ENCODE measurements around the gene ZHX3. TPM values are rescaled to one million over a fixed set of nuclear protein-coding genes. Genes with fewer than 3 reads are reported as not detected.

Gene ZHX3
- total RNA-seq, 6 experiments from 2014 or later = 17.6 to 47.4 (median 26.2) TPM

GRCh38 chr20:41349943-41350342 is 32.4 kb upstream of the ZHX3 start:
- Histone ChIP-seq H3K4me3 (no peak overlapping the region), H3K9me3 (no peaks in the 10 kb centered on the region), H3K27ac (no peak overlapping the region), H3K36me3 (peaks cover 0 to 46% (median 15%) of the 10 kb centered on the region in 4 donors), H3K4me1 (no peaks in the 10 kb centered on the region), H3K27me3 (no peaks in the 10 kb centered on the region)
- ATAC-seq = no peak
- intact Hi-C loops (cut with DNase I) = no loop called here
- 95% methylated on average over 3 of the region's 7 CpGs for WGBS (ENCODE audit: insufficient coverage, low coverage, low lambda C conversion rate, missing lambda C conversion rate)
- no peak for TF ChIP-seq CTCF (IDR thresholded peaks at IDR 0.05)
- no peak for TF ChIP-seq POLR2A (IDR thresholded peaks at IDR 0.05)
- DNase-seq = no peak

GRCh38 chr20:41349266-41349665 is 31.7 kb upstream of the ZHX3 start:
- no peak for ATAC-seq

GRCh38 chr20:41348430-41349172 is 31.1 kb upstream of the ZHX3 start:
- Histone ChIP-seq H3K36me3 (peaks cover 0 to 46% (median 15%) of the 10 kb centered on the region in 4 donors), H3K9me3 (no peaks in the 10 kb centered on the region), H3K4me1 (no peaks in the 10 kb centered on the region), H3K4me3 (no peak overlapping the region), H3K27ac (no peak overlapping the region), H3K27me3 (no peaks in the 10 kb centered on the region)
- intact Hi-C loops (cut with DNase I) = no loop called here
- DNase-seq = no peak
- no peak for ATAC-seq
- WGBS (ENCODE audit: insufficient coverage, low coverage, low lambda C conversion rate, missing lambda C conversion rate) = 75% methylated on average over 4 of the region's 13 CpGs
- TF ChIP-seq CTCF (IDR thresholded peaks at IDR 0.05) (no peak), POLR2A (IDR thresholded peaks at IDR 0.05) (no peak)

More at GRCh38 chr20:41349266-41349665, 31.7 kb upstream of the ZHX3 start:
- intact Hi-C loops (cut with DNase I) = no loop called here
- WGBS (ENCODE audit: insufficient coverage, low coverage, low lambda C conversion rate, missing lambda C conversion rate) = 77% methylated on average over 2 of the region's 2 CpGs
- Histone ChIP-seq H3K4me3 (no peak overlapping the region), H3K36me3 (peaks cover 0 to 46% (median 15%) of the 10 kb centered on the region in 4 donors), H3K27me3 (no peaks in the 10 kb centered on the region), H3K27ac (no peak overlapping the region), H3K9me3 (no peaks in the 10 kb centered on the region), H3K4me1 (no peaks in the 10 kb centered on the region)
- TF ChIP-seq POLR2A (IDR thresholded peaks at IDR 0.05) (no peak), CTCF (IDR thresholded peaks at IDR 0.05) (no peak)
- DNase-seq = no peak

- intact Hi-C loops (cut with DNase I) = no loop called here
- 63% methylated on average over 2 of the region's 13 CpGs for WGBS (ENCODE audit: insufficient coverage, low coverage, low lambda C conversion rate, missing lambda C conversion rate)
- no peak for DNase-seq
- no peak overlapping the region for H3K27ac ChIP-seq
- H3K4me3 ChIP-seq = no peak overlapping the region
- H3K27me3 ChIP-seq = no peaks in the 10 kb centered on the region
- no peaks in the 10 kb centered on the region for H3K9me3 ChIP-seq
- H3K4me1 ChIP-seq = no peaks in the 10 kb centered on the region
- no peak for ATAC-seq
- H3K36me3 ChIP-seq = peaks cover 0 to 45% (median 13%) of the 10 kb centered on the region in 4 donors
- no peak for TF ChIP-seq CTCF (IDR thresholded peaks at IDR 0.05)
- no peak for TF ChIP-seq POLR2A (IDR thresholded peaks at IDR 0.05)
Measured at GRCh38 chr20:41347523-41348429, 30.2 kb upstream of the ZHX3 start.

Data from right lobe of liver (tissue), 6 donors.